Mesenchymal stem cell (in vitro differentiated cells and primary cell): Measurements from ENCODE around the gene NXNL2.

Experiments used
- DNase-seq: peaks from one replicate; pipeline ENCODE4 v3.0.0-alpha.2; 2013
- H2AFZ ChIP-seq: one replicate; pipeline ENCODE4 v1.6.1; 2013; ENCODE audit warnings: low read depth, mild to moderate bottlenecking, control low read depth, inconsistent platforms, low read length, moderate library complexity
- H2AK5ac ChIP-seq: 2 replicates; pipeline ENCODE4 v1.6.1; 2013; ENCODE audit warnings: low read length, moderate library complexity, mild to moderate bottlenecking, inconsistent platforms; ENCODE audit not compliant: severe bottlenecking
- H2BK120ac ChIP-seq: one replicate; pipeline ENCODE4 v1.6.1; 2013; ENCODE audit warnings: low read depth, mild to moderate bottlenecking, inconsistent platforms, low read length, moderate library complexity
- H2BK12ac ChIP-seq, 2 experiments: one replicate each; pipeline ENCODE4 v1.6.1; 2013; ENCODE audit warnings: inconsistent platforms in 2 of 2, low read length in 2 of 2, mild to moderate bottlenecking in 2 of 2, moderate library complexity in 2 of 2, control low read depth in 1 of 2
- H2BK15ac ChIP-seq: one replicate; pipeline ENCODE4 v1.6.1; 2013; ENCODE audit warnings: mild to moderate bottlenecking, low read depth, inconsistent platforms; ENCODE audit not compliant: poor library complexity, severe bottlenecking
- H2BK5ac ChIP-seq: 2 replicates; pipeline ENCODE4 v1.6.1; 2013; ENCODE audit warnings: low read depth, mild to moderate bottlenecking, low read length, control low read depth, inconsistent platforms; ENCODE audit not compliant: poor library complexity, severe bottlenecking
- H3K14ac ChIP-seq, 2 experiments: one replicate each; pipeline ENCODE4 v1.6.1; 2013; ENCODE audit warnings: inconsistent platforms in 2 of 2, low read length in 2 of 2, control low read depth in 1 of 2, mild to moderate bottlenecking in 1 of 2, moderate library complexity in 1 of 2
- H3K18ac ChIP-seq, 2 experiments: one replicate each; pipeline ENCODE4 v1.6.1; 2013; ENCODE audit warnings: inconsistent platforms in 2 of 2, low read length in 2 of 2, control low read depth in 1 of 2, low read depth in 1 of 2, mild to moderate bottlenecking in 1 of 2
- H3K23ac ChIP-seq, 2 experiments: one replicate each; pipeline ENCODE4 v1.6.1; 2013; ENCODE audit warnings: inconsistent platforms in 2 of 2, low read length in 2 of 2, mild to moderate bottlenecking in 2 of 2, moderate library complexity in 2 of 2, control low read depth in 1 of 2
- H3K27ac ChIP-seq: 2 replicates; pipeline ENCODE4 v1.5.1; 2013; ENCODE audit warnings: mild to moderate bottlenecking, moderate library complexity, low read length, control low read depth, inconsistent platforms; ENCODE audit not compliant: poor library complexity, severe bottlenecking
- H3K27me3 ChIP-seq, 2 experiments: 2 replicates each; pipeline versions ENCODE4 v1.6.1 to v1.7.0; 2013; ENCODE audit warnings: low read length in 2 of 2, mild to moderate bottlenecking in 2 of 2, moderate library complexity in 2 of 2, control low read depth in 1 of 2, inconsistent platforms in 1 of 2; ENCODE audit not compliant: control insufficient read depth in 1 of 2, insufficient read depth in 1 of 2
- H3K36me3 ChIP-seq, 2 experiments: 2 replicates each; pipeline versions ENCODE4 v1.6.1 to v1.7.0; 2013; ENCODE audit warnings: low read length in 2 of 2, control low read depth in 1 of 2, inconsistent platforms in 1 of 2, low read depth in 1 of 2, mild to moderate bottlenecking in 1 of 2; ENCODE audit not compliant: insufficient read depth in 2 of 2, control insufficient read depth in 1 of 2
- H3K4ac ChIP-seq, 2 experiments: one replicate each; pipeline ENCODE4 v1.6.1; 2013; ENCODE audit warnings: inconsistent platforms in 2 of 2, low read length in 2 of 2, mild to moderate bottlenecking in 2 of 2, moderate library complexity in 2 of 2, control low read depth in 1 of 2, low read depth in 1 of 2
- H3K4me1 ChIP-seq: 2 replicates; pipeline ENCODE4 v1.6.1; 2013; ENCODE audit warnings: low read depth, low read length, control low read depth; ENCODE audit not compliant: control insufficient read depth, insufficient read depth
- H3K4me2 ChIP-seq: 2 replicates; pipeline ENCODE4 v1.6.1; 2013; ENCODE audit warnings: low read length, mild to moderate bottlenecking, inconsistent platforms; ENCODE audit not compliant: poor library complexity, severe bottlenecking
- H3K4me3 ChIP-seq, 2 experiments: 2 replicates each; pipeline versions ENCODE4 v1.5.1 to v1.7.0; 2013; ENCODE audit warnings: low read length in 2 of 2, mild to moderate bottlenecking in 2 of 2, control low read depth in 1 of 2, low read depth in 1 of 2; ENCODE audit not compliant: insufficient read depth in 1 of 2
- H3K79me1 ChIP-seq: replicated peaks from 2 replicates; pipeline ENCODE4 v1.6.1; 2013; ENCODE audit warnings: mild to moderate bottlenecking, control low read depth, low read length, inconsistent platforms; ENCODE audit not compliant: poor library complexity, severe bottlenecking
- H3K9ac ChIP-seq: 2 replicates; pipeline ENCODE4 v1.7.0; 2013; ENCODE audit warnings: mild to moderate bottlenecking, low read length, moderate library complexity
- H3K9me3 ChIP-seq: 2 replicates; pipeline ENCODE4 v1.7.0; 2013; ENCODE audit warnings: mild to moderate bottlenecking, low read length; ENCODE audit not compliant: control insufficient read depth
- H4K8ac ChIP-seq: one replicate; pipeline ENCODE4 v1.6.1; 2013; ENCODE audit warnings: inconsistent platforms, mild to moderate bottlenecking, low read length, moderate library complexity
- H4K91ac ChIP-seq: one replicate; pipeline ENCODE4 v1.6.1; 2013; ENCODE audit warnings: mild to moderate bottlenecking, low read length, inconsistent platforms
- WGBS: methylation state at CpG from one replicate; pipeline ENCODE4 v1.1.7; 2013; ENCODE audit warnings: mixed read lengths; 5-methylcytosine and 5-hydroxymethylcytosine counted together

Gene NXNL2

GRCh38 chr9:88521308-88521707, 13.7 kb upstream of the NXNL2 start:
- Histone ChIP-seq H4K8ac (no peak overlapping the region), H2AK5ac (no peak overlapping the region), H2BK12ac (no peak overlapping the region), H3K4me2 (no peak overlapping the region), H3K79me1 (peaks cover 1% of the 10 kb centered on the region), H2BK5ac (no peak overlapping the region), H2BK120ac (no peak overlapping the region), H3K9me3 (no peaks in the 10 kb centered on the region), H3K27me3 (no peaks in the 10 kb centered on the region), H3K36me3 (no peaks in the 10 kb centered on the region), H3K4me1 (peaks cover 9% of the 10 kb centered on the region), H4K91ac (no peak overlapping the region), H3K27ac (no peak overlapping the region), H3K14ac (no peak overlapping the region), H3K18ac (no peak overlapping the region), H2BK15ac (no peak overlapping the region), H2AFZ (no peak overlapping the region), H3K4ac (no peak overlapping the region), H3K4me3 (no peak overlapping the region), H3K9ac (no peak overlapping the region), H3K23ac (no peak overlapping the region)
- 78% methylated on average over 4 of the region's 4 CpGs for WGBS
- no peak for DNase-seq

- Histone ChIP-seq H2BK12ac (peak overlapping the region; percentile 38 to 85), H3K14ac (no peak overlapping the region), H3K4ac (peak overlapping the region in 1 of 2 experiments; percentile 50), H3K23ac (no peak overlapping the region), H2BK15ac (no peak overlapping the region), H3K9me3 (no peaks in the 10 kb centered on the region), H3K4me1 (peaks cover 9% of the 10 kb centered on the region), H3K27ac (no peak overlapping the region), H3K4me2 (no peak overlapping the region), H4K8ac (no peak overlapping the region), H2AK5ac (peak overlapping the region; percentile 7), H3K18ac (peak overlapping the region in 1 of 2 experiments; percentile 2), H3K79me1 (peaks cover 5% of the 10 kb centered on the region), H2BK120ac (no peak overlapping the region), H2BK5ac (no peak overlapping the region), H2AFZ (no peak overlapping the region), H3K4me3 (no peak overlapping the region), H3K9ac (no peak overlapping the region), H3K36me3 (peaks cover 0 to 1% of the 10 kb centered on the region in 2 experiments), H3K27me3 (no peaks in the 10 kb centered on the region), H4K91ac (peak overlapping the region; percentile 64)
- WGBS = 100% methylated on average over 2 of the region's 4 CpGs
- no peak for DNase-seq
Measured at GRCh38 chr9:88522360-88522759, 12.6 kb upstream of the NXNL2 start.

- Histone ChIP-seq H2AK5ac (no peak overlapping the region), H2BK12ac (no peak overlapping the region), H4K8ac (no peak overlapping the region), H3K4ac (no peak overlapping the region), H3K27me3 (no peaks in the 10 kb centered on the region), H2BK120ac (no peak overlapping the region), H3K9ac (no peak overlapping the region), H3K18ac (no peak overlapping the region), H3K79me1 (peaks cover 11% of the 10 kb centered on the region), H3K14ac (no peak overlapping the region), H3K9me3 (no peaks in the 10 kb centered on the region), H3K36me3 (peaks cover 0 to 5% of the 10 kb centered on the region in 2 experiments), H2BK5ac (no peak overlapping the region), H3K27ac (no peak overlapping the region), H2AFZ (no peak overlapping the region), H4K91ac (no peak overlapping the region), H3K4me1 (peaks cover 11% of the 10 kb centered on the region), H2BK15ac (no peak overlapping the region), H3K4me2 (no peak overlapping the region), H3K23ac (peak overlapping the region in 1 of 2 experiments; percentile 73), H3K4me3 (no peak overlapping the region)
- DNase-seq = peak; percentile 28
- 51% methylated on average over 3 of the region's 3 CpGs for WGBS
Measured at GRCh38 chr9:88523056-88523455, 11.9 kb upstream of the NXNL2 start.

- no peak overlapping the region for H3K9ac ChIP-seq
- no peak overlapping the region for H3K4me3 ChIP-seq
- no peak overlapping the region for H2AFZ ChIP-seq
- no peak overlapping the region for H3K18ac ChIP-seq
- no peak overlapping the region for H2AK5ac ChIP-seq
- H2BK15ac ChIP-seq = no peak overlapping the region
- no peak overlapping the region for H3K14ac ChIP-seq
- no peak overlapping the region for H2BK5ac ChIP-seq
- H2BK120ac ChIP-seq = no peak overlapping the region
- H3K4me2 ChIP-seq = no peak overlapping the region
- WGBS = 98% methylated on average over 4 of the region's 8 CpGs
- peaks cover 0 to 9% of the 10 kb centered on the region in 2 experiments for H3K36me3 ChIP-seq
- no peak overlapping the region for H3K27ac ChIP-seq
- no peak overlapping the region for H4K91ac ChIP-seq
- H3K23ac ChIP-seq = no peak overlapping the region
- H2BK12ac ChIP-seq = peak overlapping the region in 1 of 2 experiments; percentile 42
- no peak for DNase-seq
- no peak overlapping the region for H3K4ac ChIP-seq
- H3K4me1 ChIP-seq = peaks cover 23% of the 10 kb centered on the region
- no peaks in the 10 kb centered on the region for H3K9me3 ChIP-seq
- H3K79me1 ChIP-seq = peaks cover 18% of the 10 kb centered on the region
- H4K8ac ChIP-seq = no peak overlapping the region
- H3K27me3 ChIP-seq = no peaks in the 10 kb centered on the region
Measured at GRCh38 chr9:88524911-88525310, 10.1 kb upstream of the NXNL2 start.
